LNCaP clone FGC (cell line): ENCODE measurements around the gene ADSS1.
"Not testable (repeated sequence)": the region's sequence is repeated elsewhere in the genome, so short reads cannot be mapped to it uniquely, and the experiment has no call there.

ENCODE experiments used
- DNase-seq: peaks from one replicate; pipeline ENCODE4 v3.0.0-alpha.2; 2011; ENCODE audit warnings: low read depth
- H3K4me3 ChIP-seq: 2 replicates; pipeline ENCODE4 v1.5.1; 2011; ENCODE audit warnings: mild to moderate bottlenecking, low read depth, low read length, control low read depth
- CTCF ChIP-seq: IDR thresholded peaks from 2 replicates; pipeline ENCODE4 v1.5.1; 2012; ENCODE audit warnings: mild to moderate bottlenecking; ENCODE audit not compliant: control insufficient read depth, insufficient read depth; ENCODE audit errors: extremely low read depth

Gene ADSS1

GRCh38 chr14:104724981-104725771, 1.1 kb downstream of the ADSS1 start:
- TF ChIP-seq CTCF, result no peak
- no peak for DNase-seq
- H3K4me3 ChIP-seq, result peak overlapping the region; percentile 65

GRCh38 chr14:104725772-104726548, 1.9 kb downstream of the ADSS1 start:
- no peak for DNase-seq
- no peak for TF ChIP-seq CTCF
- no peak overlapping the region for H3K4me3 ChIP-seq

- H3K4me3 ChIP-seq, result no peak overlapping the region
- DNase-seq, result no peak
- TF ChIP-seq CTCF, result no peak
Measured at GRCh38 chr14:104726600-104727451, 2.8 kb downstream of the ADSS1 start.

- no peak for DNase-seq
- no peak for TF ChIP-seq CTCF
Measured at GRCh38 chr14:104728631-104729030, 4.6 kb downstream of the ADSS1 start.

GRCh38 chr14:104729176-104729834, 5.3 kb downstream of the ADSS1 start:
- DNase-seq, H3K4me3 ChIP-seq: not testable (repeated sequence)

More at GRCh38 chr14:104728631-104729030, 4.6 kb downstream of the ADSS1 start:
- H3K4me3 ChIP-seq, result no peak overlapping the region

- no peak overlapping the region for H3K4me3 ChIP-seq
- DNase-seq, result no peak
- TF ChIP-seq CTCF, result no peak
Measured at GRCh38 chr14:104729835-104730181, 5.8 kb downstream of the ADSS1 start.
